ENCODE data around the gene CASKIN2.

CASKIN2 gene

GRCh38 chr17:75475851-75476250 lies 39.5 kb downstream of the CASKIN2 start (continued):
- no peak for TF ChIP-seq CREB5 (CRISPR knock-in tag; IDR thresholded peaks at IDR 0.05; ENCODE audit: low read depth)

- TF ChIP-seq ZNF565 (CRISPR knock-in tag; conservative IDR thresholded peaks at IDR 0.05; ENCODE audit: low read depth) (no peak), CREB5 (CRISPR knock-in tag; IDR thresholded peaks at IDR 0.05; ENCODE audit: low read depth) (no peak), ZC3H10 (CRISPR knock-in tag; IDR thresholded peaks at IDR 0.05) (no peak), SNAI2 (CRISPR knock-in tag; IDR thresholded peaks at IDR 0.05) (no peak), BACH2 (CRISPR knock-in tag; IDR thresholded peaks at IDR 0.05; ENCODE audit: borderline replicate concordance) (no peak), OSR1 (CRISPR knock-in tag; IDR thresholded peaks at IDR 0.05) (no peak), TOX (CRISPR knock-in tag; IDR thresholded peaks at IDR 0.05; ENCODE audit: borderline replicate concordance) (no peak), ESRRG (CRISPR knock-in tag; IDR thresholded peaks at IDR 0.05) (no peak), ZFP3 (CRISPR knock-in tag; IDR thresholded peaks at IDR 0.05) (no peak), TCF4 (CRISPR knock-in tag; IDR thresholded peaks at IDR 0.05; ENCODE audit: borderline replicate concordance) (no peak)
- TF ChIP-seq, protein P1, sequence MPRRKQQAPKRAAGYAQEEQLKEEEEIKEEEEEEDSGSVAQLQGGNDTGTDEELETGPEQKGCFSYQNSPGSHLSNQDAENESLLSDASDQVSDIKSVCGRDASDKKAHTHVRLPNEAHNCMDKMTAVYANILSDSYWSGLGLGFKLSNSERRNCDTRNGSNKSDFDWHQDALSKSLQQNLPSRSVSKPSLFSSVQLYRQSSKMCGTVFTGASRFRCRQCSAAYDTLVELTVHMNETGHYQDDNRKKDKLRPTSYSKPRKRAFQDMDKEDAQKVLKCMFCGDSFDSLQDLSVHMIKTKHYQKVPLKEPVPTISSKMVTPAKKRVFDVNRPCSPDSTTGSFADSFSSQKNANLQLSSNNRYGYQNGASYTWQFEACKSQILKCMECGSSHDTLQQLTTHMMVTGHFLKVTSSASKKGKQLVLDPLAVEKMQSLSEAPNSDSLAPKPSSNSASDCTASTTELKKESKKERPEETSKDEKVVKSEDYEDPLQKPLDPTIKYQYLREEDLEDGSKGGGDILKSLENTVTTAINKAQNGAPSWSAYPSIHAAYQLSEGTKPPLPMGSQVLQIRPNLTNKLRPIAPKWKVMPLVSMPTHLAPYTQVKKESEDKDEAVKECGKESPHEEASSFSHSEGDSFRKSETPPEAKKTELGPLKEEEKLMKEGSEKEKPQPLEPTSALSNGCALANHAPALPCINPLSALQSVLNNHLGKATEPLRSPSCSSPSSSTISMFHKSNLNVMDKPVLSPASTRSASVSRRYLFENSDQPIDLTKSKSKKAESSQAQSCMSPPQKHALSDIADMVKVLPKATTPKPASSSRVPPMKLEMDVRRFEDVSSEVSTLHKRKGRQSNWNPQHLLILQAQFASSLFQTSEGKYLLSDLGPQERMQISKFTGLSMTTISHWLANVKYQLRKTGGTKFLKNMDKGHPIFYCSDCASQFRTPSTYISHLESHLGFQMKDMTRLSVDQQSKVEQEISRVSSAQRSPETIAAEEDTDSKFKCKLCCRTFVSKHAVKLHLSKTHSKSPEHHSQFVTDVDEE (CRISPR knock-in tag; IDR thresholded peaks at IDR 0.05): no peak
- TF ChIP-seq, protein P2, sequence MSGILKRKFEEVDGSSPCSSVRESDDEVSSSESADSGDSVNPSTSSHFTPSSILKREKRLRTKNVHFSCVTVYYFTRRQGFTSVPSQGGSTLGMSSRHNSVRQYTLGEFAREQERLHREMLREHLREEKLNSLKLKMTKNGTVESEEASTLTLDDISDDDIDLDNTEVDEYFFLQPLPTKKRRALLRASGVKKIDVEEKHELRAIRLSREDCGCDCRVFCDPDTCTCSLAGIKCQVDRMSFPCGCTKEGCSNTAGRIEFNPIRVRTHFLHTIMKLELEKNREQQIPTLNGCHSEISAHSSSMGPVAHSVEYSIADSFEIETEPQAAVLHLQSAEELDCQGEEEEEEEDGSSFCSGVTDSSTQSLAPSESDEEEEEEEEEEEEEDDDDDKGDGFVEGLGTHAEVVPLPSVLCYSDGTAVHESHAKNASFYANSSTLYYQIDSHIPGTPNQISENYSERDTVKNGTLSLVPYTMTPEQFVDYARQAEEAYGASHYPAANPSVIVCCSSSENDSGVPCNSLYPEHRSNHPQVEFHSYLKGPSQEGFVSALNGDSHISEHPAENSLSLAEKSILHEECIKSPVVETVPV (CRISPR knock-in tag; IDR thresholded peaks at IDR 0.05): no peak
- ATAC-seq: peak; percentile 18; the same call in 1 of the 3 replicates
Measured at GRCh38 chr17:75475144-75475835, 40.0 kb downstream of the CASKIN2 start.

DNA sequence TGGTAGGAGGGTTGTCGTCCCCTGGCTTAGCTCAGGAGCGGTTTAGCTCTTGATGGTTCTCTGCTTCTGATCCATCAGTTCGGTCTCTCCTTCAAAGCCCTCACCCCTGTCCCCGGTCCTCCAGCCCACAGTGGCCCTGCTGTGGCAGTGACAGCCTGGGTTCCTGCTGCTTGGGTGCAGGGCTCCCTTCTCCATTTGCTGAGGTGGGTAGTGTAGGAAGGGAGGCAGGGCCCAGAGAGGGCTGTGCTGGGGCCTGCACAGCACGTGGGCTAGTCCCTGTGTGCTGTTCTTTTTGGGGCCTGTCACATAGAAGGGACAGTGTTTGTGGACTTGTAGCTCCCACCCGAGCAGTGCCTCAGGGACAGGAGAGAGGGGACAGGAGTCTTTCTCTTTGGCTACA lies 40.6 kb downstream of the CASKIN2 start:
- TF ChIP-seq ZC3H10 (CRISPR knock-in tag; IDR thresholded peaks at IDR 0.05) (no peak), ZNF8 (CRISPR knock-in tag; IDR thresholded peaks at IDR 0.05) (no peak), ARNTL (CRISPR knock-in tag; IDR thresholded peaks at IDR 0.05; ENCODE audit: borderline replicate concordance, low read depth) (no peak), ZFP3 (CRISPR knock-in tag; IDR thresholded peaks at IDR 0.05) (no peak), ZFP30 (CRISPR knock-in tag; IDR thresholded peaks at IDR 0.05) (no peak), PPARA (CRISPR knock-in tag; IDR thresholded peaks at IDR 0.05; ENCODE audit: borderline replicate concordance) (no peak), BACH2 (CRISPR knock-in tag; IDR thresholded peaks at IDR 0.05; ENCODE audit: borderline replicate concordance) (no peak), GLIS3 (CRISPR knock-in tag; IDR thresholded peaks at IDR 0.05) (no peak), OSR1 (CRISPR knock-in tag; IDR thresholded peaks at IDR 0.05) (no peak), ISL1 (CRISPR knock-in tag; IDR thresholded peaks at IDR 0.05) (no peak), CSDC2 (CRISPR knock-in tag; IDR thresholded peaks at IDR 0.05) (no peak), ZNF70 (CRISPR knock-in tag; IDR thresholded peaks at IDR 0.05) (no peak)
- TF ChIP-seq, protein P1 (CRISPR knock-in tag; IDR thresholded peaks at IDR 0.05): no peak
- TF ChIP-seq, protein P3, sequence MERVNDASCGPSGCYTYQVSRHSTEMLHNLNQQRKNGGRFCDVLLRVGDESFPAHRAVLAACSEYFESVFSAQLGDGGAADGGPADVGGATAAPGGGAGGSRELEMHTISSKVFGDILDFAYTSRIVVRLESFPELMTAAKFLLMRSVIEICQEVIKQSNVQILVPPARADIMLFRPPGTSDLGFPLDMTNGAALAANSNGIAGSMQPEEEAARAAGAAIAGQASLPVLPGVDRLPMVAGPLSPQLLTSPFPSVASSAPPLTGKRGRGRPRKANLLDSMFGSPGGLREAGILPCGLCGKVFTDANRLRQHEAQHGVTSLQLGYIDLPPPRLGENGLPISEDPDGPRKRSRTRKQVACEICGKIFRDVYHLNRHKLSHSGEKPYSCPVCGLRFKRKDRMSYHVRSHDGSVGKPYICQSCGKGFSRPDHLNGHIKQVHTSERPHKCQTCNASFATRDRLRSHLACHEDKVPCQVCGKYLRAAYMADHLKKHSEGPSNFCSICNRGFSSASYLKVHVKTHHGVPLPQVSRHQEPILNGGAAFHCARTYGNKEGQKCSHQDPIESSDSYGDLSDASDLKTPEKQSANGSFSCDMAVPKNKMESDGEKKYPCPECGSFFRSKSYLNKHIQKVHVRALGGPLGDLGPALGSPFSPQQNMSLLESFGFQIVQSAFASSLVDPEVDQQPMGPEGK (CRISPR knock-in tag; IDR thresholded peaks at IDR 0.05; ENCODE audit: borderline replicate concordance): no peak
- TF ChIP-seq, protein P4, sequence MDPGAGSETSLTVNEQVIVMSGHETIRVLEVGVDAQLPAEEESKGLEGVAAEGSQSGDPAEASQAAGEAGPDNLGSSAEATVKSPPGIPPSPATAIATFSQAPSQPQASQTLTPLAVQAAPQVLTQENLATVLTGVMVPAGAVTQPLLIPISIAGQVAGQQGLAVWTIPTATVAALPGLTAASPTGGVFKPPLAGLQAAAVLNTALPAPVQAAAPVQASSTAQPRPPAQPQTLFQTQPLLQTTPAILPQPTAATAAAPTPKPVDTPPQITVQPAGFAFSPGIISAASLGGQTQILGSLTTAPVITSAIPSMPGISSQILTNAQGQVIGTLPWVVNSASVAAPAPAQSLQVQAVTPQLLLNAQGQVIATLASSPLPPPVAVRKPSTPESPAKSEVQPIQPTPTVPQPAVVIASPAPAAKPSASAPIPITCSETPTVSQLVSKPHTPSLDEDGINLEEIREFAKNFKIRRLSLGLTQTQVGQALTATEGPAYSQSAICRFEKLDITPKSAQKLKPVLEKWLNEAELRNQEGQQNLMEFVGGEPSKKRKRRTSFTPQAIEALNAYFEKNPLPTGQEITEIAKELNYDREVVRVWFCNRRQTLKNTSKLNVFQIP (CRISPR knock-in tag; IDR thresholded peaks at IDR 0.05; ENCODE audit: borderline replicate concordance, low read depth): no peak
- TF ChIP-seq, protein P2 (CRISPR knock-in tag; IDR thresholded peaks at IDR 0.05): no peak
- ATAC-seq: no peak; the same call in 2 of the 3 replicates

All from SK-N-SH treated with all-trans-retinoic acid at 6 μM for 48 hours (cell line).